ENCODE measurements around the gene DENND10.

The DENND10 gene

DNA sequence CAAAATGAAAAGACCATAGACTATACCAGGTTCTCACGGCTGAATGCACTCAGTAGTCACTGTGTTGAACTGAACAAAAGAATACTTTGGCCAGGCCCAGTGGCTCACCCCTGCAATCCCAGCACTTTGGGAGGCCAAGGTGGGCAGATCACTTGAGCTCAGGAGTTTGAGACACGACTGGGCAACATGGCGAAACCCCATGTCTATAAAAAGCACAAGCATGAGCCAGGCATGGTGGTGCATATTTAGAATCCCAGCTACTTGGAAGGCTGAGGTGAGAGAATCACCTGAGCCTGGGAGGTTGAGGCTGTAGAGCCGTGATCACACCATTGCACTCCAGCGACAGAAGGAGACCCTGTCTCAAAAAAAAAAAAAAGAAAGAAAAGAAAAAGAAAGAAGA, 49.1 kb downstream of the DENND10 start:
- H3K4me3 ChIP-seq (ENCODE audit: low read depth, low read length): no peak overlapping the region
- TF ChIP-seq, protein P1, sequence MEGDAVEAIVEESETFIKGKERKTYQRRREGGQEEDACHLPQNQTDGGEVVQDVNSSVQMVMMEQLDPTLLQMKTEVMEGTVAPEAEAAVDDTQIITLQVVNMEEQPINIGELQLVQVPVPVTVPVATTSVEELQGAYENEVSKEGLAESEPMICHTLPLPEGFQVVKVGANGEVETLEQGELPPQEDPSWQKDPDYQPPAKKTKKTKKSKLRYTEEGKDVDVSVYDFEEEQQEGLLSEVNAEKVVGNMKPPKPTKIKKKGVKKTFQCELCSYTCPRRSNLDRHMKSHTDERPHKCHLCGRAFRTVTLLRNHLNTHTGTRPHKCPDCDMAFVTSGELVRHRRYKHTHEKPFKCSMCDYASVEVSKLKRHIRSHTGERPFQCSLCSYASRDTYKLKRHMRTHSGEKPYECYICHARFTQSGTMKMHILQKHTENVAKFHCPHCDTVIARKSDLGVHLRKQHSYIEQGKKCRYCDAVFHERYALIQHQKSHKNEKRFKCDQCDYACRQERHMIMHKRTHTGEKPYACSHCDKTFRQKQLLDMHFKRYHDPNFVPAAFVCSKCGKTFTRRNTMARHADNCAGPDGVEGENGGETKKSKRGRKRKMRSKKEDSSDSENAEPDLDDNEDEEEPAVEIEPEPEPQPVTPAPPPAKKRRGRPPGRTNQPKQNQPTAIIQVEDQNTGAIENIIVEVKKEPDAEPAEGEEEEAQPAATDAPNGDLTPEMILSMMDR (IDR thresholded peaks at IDR 0.05; ENCODE audit: low read depth, low read length): no peak

DNA sequence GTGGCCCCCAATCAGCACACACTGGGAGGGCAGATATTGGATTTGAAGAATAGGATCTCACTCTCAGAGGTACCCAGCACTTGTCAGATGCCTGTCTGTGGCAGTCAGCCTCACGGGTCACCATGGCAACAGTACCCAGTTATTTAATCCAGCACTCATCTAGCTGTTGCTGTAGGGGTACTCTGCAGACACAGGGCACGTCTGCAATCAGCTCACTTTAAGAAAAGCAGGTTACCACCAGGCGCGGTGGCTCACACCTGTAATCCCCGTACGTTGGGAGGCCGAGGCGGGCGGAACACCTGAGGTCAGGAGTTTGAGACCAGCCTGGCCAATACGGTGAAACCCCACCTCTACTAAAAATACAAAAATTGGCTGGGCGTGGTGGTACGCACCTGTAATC, 49.7 kb downstream of the DENND10 start:
- TF ChIP-seq, protein P1 (IDR thresholded peaks at IDR 0.05; ENCODE audit: low read depth, low read length): no peak
- no peak overlapping the region for H3K4me3 ChIP-seq (ENCODE audit: low read depth, low read length)

DNA sequence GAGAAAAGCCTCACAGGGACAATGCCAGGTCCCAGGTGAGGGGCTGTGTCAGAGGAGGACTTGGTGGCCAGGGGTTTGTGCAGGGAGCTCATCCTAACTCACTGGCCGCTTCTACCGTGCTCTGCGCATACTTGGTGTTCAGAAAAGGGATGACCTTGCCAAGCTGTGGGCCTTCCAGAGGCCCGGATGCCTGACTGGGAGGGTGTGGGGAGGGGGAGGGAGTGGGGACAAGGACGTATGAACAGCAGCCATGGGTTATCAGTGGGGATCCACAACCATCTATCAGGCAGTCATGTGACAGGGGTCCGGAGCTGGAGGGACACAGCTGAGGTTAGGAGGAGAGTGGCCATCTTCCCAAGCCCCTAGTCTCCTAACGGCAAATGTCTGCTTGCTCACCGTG, 55.4 kb downstream of the DENND10 start:
- TF ChIP-seq, protein P1 (IDR thresholded peaks at IDR 0.05; ENCODE audit: low read depth, low read length): no peak
- H3K4me3 ChIP-seq (ENCODE audit: low read depth, low read length): no peak overlapping the region

DNA sequence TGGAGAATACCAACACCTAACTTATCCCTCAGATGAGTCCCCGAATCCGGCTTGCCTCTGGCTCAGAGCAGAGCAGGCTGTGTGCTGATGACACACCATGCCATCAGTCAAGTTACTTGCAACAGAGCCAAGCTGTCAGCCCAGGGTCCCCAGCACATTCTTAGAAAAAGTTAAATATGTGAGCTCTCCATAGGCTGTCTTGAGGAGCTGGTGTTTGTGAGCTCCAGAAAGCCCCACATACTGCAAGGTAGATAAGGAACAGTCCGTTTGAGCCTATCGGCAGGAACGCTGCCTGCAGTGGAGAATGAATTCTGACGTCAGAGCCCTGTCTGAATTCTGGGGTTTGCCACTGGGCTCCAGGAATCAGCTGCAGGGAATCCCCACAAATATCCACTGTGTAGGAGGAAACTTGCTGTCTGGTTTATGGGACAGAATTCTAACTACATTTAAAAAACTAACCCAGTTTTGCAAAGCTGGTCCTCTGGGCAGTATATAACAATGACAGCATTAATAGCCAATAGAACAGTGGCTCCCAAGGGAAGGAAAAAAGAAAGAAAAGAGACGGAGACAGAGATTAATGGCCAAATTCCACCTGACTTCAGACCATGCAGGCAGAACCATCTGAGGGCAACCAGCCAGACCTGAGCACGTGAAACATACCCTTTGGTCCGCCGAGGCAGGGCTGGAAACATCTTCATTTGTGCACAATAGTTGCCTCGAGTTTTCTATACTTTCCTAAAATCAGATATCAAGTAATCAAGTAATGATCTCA, 58.0 kb downstream of the DENND10 start:
- TF ChIP-seq, protein P1 (IDR thresholded peaks at IDR 0.05; ENCODE audit: low read depth, low read length): no peak
- H3K4me3 ChIP-seq (ENCODE audit: low read depth, low read length): no peak overlapping the region

- TF ChIP-seq, protein P1 (IDR thresholded peaks at IDR 0.05; ENCODE audit: low read depth, low read length): no peak
- no peak overlapping the region for H3K4me3 ChIP-seq (ENCODE audit: low read depth, low read length)
These were observed 58.7 kb downstream of the DENND10 start for GRCh38 chr10:119162452-119163092.

GRCh38 chr10:119165171-119166117, 61.5 kb downstream of the DENND10 start, which contains the start of gene SFXN4:
Gene SFXN4, minus strand, starts transcription at chr10:119165714. Its CDS starts 67 bp downstream, at chr10:119165647.
- peak within 1 kb of the TSS; percentile 68 for H3K4me3 ChIP-seq (ENCODE audit: low read depth, low read length)
- TF ChIP-seq, protein P1 (IDR thresholded peaks at IDR 0.05; ENCODE audit: low read depth, low read length): no peak
